Activated CD4-positive, alpha-beta T cell treated with anti-CD3 and anti-CD28 coated beads for 36 hours (primary cell): Measurements from ENCODE around the gene C17orf75. TPM values are rescaled to one million over a fixed set of nuclear protein-coding genes. Genes with fewer than 3 reads are reported as not detected.
"Not testable (repeated sequence)": the region's sequence is repeated elsewhere in the genome, so short reads cannot be mapped to it uniquely, and the experiment has no call there.

Source experiments
- ATAC-seq: fragments of 200-7000 bp; cut with Tn5 transposase; one replicate; pipeline ENCODE4 v1.10.0; 2021; ENCODE audit warnings: mild to moderate bottlenecking, moderate library complexity
- CTCF ChIA-PET: fragments of 350-600 bp; sonication (Branson Sonifier 250); formaldehyde crosslinking; loops from one replicate; lab custom pipeline; 2021; ENCODE audit warnings: antibody characterized with exemption; lab: Charles Lee
- POLR2A ChIA-PET: fragments of 350-600 bp; sonication (Branson Sonifier 250); formaldehyde crosslinking; loops from one replicate; lab custom pipeline; 2021; ENCODE audit warnings: antibody characterized with exemption, inconsistent platforms; lab: Charles Lee
- DNase-seq: peaks from one replicate; pipeline ENCODE4 v3.0.0-alpha.2; 2020
- H3K27ac Mint-ChIP-seq: one replicate; pipeline ENCODE4 v1.8.0; 2021; ENCODE audit warnings: mixed read lengths
- H3K27me3 Mint-ChIP-seq: one replicate; pipeline ENCODE4 v1.8.0; 2021; ENCODE audit warnings: mixed read lengths
- H3K36me3 Mint-ChIP-seq: one replicate; pipeline ENCODE4 v1.8.0; 2021; ENCODE audit warnings: low read depth, mixed read lengths
- H3K4me1 Mint-ChIP-seq: one replicate; pipeline ENCODE4 v1.8.0; 2021; ENCODE audit warnings: mixed read lengths
- H3K4me3 Mint-ChIP-seq: one replicate; pipeline ENCODE4 v1.8.0; 2021; ENCODE audit warnings: mild to moderate bottlenecking, moderate library complexity, mixed read lengths
- H3K9me3 Mint-ChIP-seq: one replicate; pipeline ENCODE4 v1.8.0; 2021; ENCODE audit warnings: low read depth, mixed read lengths
- intact Hi-C, 2 experiments: fragments of 100-400 bp; cut with DNase I in 1 of 2; cut with micrococcal nuclease in 1 of 2; formaldehyde crosslinking; loops; one replicate each; pipeline versions ENCODE4 v1.14.2 to v1.15.1; 2022 to 2024; cut with DNase I, micrococcal nuclease
- total RNA-seq, 2 experiments: library from RNA; stranded (reverse); gene quantifications; one replicate each; pipeline ENCODE4 v1.2.3, GENCODE V29; 2021

Gene C17orf75
- total RNA-seq: 10 to 100 TPM; 21.9 to 34.0 TPM

DNA sequence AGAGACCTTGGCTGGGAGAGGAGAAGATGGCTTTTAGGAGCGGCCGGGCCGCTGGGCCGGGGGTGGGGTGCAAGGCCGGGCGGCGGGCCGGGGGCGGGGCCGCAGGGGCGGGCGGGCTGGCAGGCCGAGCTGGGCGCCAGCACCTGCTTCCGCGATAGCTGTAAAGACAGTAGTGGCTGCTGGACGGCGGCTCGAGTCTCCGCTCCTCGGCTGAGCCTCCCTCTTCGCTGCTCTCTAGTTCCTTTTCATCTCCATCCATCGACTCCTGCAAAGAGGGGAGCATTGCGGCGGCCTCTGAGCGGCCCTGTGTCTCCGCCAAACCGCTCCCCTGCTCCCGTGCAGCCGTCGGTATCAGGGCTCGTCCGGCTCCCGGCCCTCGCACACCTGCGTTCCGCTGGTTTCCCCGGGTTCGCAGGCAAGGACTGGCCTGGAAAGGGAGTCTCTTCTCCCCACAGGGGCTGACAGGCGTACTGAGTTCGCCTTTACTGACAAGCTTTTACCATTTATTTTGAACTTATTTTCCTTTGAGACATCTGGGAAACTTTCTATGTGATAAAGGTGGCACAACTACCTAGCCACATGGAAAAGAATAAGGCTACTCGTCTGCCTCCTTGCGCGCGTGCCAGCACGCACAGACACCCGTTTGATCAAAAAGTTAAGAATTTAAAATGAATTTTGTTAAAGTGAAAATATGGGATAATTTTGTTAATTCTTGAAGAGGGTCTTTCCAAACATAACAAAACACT lies at the start of gene C17orf75:
Gene C17orf75 (minus strand): TSS at position 317 of the 746 bp plus-strand sequence. CDS start 34 bp downstream, at position 283.
- Mint-ChIP-seq H3K4me1 (peaks cover 17% of the 10 kb centered on the region), H3K27me3 (no peaks in the 10 kb centered on the region), H3K9me3 (no peaks in the 10 kb centered on the region), H3K4me3 (peak within 1 kb of the TSS; percentile 88), H3K27ac (peak within 1 kb of the TSS; percentile 96), H3K36me3 (peaks cover 9% of the 10 kb centered on the region)
- ATAC-seq (peak; percentile 94), DNase-seq (peak; percentile 90)
- ChIA-PET CTCF (interaction anchor here (0.7 kb wide), 1 partner anchor 11 kb away, joined by 3 read pairs; no protein-coding TSS in a partner anchor), POLR2A (no interaction called here)
- intact Hi-C loops: loop anchor here (1.0 to 5.0 kb wide), 5 partner anchors 8 to 535 kb away; partner anchors contain the start of genes ZNF207 (in 2 of the 2), MYO1D (in 1 of the 2), PSMD11 (in 1 of the 2) and RHOT1 (in 1 of the 2)

DNA sequence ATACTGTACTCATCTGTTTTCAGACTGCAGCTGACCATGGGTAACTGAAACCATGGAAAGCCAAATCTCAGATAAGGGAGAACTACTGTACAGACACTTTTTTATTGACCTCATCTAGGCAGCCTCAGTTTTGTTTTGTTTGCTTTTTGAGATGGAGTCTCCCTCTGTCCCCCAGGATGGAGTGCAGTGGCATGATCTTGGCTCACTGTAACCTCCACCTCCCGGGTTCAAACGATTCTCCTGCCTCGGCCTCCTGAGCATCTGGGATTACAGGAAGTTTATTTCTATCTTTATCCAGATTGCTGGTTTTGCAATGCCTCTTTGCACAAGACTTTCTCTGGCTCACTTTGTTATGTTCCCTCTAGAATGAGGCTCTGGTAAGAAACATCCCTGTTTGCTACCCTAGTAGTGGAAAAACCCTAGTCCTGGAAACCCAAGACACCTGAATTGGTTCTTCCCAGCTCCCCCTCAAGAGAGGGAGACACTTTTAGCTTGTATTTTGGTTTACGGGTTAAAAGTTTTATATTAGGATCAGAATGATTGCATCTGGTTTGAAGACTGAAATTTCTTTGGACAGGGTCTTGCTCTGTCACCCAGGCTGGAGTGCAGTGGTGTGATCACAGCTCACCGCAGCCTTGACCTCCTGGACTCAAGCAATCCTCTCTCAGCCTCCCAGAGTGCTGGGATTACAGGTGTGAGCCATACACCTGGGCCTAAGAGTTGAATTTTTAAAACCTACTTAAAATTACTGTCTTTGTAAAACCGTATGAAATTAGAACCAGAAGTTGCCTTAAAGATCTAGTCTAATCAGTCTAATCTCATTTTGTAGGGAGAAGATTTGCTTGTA lies 46.9 kb upstream of the C17orf75 start:
- H3K27me3 Mint-ChIP-seq: no peaks in the 10 kb centered on the region
- ChIA-PET CTCF (interaction anchor here (0.6 to 1.4 kb wide), 2 partner anchors 18 to 73 kb away, joined by 3 to 5 read pairs; no protein-coding TSS in a partner anchor), POLR2A (no interaction called here)

DNA sequence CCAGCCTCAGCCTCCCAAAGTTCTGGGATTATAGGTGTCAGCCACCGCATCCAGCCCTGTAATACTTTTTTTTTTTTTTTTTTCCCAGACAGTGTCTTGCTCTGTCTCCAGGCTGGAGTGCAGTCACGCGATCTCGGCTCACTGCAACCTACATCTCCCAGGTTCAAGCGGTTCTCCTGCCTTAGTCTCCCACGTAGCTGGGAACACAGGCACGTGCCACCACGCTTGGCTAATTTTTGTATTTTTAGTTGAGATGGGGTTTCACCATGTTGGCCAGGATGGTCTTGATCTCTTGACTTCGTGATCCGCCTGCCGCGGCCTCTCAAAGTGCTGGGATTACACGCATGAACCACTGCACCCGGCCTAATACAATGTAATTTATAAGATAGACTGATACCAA lies 46.2 kb upstream of the C17orf75 start:
- H3K27ac Mint-ChIP-seq, POLR2A ChIA-PET, ATAC-seq, DNase-seq, intact Hi-C loops, H3K36me3 Mint-ChIP-seq, H3K4me1 Mint-ChIP-seq, H3K4me3 Mint-ChIP-seq, H3K9me3 Mint-ChIP-seq, H3K27me3 Mint-ChIP-seq: not testable (repeated sequence)
- CTCF ChIA-PET: interaction anchor here (0.6 to 1.7 kb wide), 3 partner anchors 15 to 73 kb away, joined by 3 to 5 read pairs (median 4); no protein-coding TSS in a partner anchor

More for the DNA sequence above, 46.9 kb upstream of the C17orf75 start:
- intact Hi-C loops: no loop called here
- H3K4me3 Mint-ChIP-seq: no peak overlapping the region
- no peak overlapping the region for H3K27ac Mint-ChIP-seq
- H3K36me3 Mint-ChIP-seq: peaks cover 9% of the 10 kb centered on the region
- no peaks in the 10 kb centered on the region for H3K9me3 Mint-ChIP-seq
- H3K4me1 Mint-ChIP-seq: peaks cover 2% of the 10 kb centered on the region
- ATAC-seq: no peak
- DNase-seq: no peak

DNA sequence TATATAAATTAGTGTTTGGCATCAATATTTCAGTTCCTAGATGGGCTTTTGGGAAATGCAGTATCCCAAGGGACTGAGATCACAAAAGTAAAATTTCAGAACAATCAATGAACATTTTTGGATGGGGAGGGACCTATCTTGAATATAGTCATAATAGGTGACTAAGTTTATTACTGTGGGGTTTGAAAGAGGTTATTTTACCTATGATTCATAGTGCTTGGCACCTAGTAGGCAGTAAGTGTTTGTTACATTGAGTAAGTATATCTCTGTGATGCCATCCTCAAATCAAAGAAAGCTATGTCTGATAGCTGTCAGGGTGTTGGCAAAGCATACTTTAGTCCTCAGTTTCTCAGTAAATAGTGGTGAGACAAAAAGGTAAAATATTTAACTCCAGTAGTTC lies 44.9 kb upstream of the C17orf75 start:
- ChIA-PET CTCF (interaction anchor here (1.7 kb wide), 1 partner anchor 14 kb away, joined by 4 read pairs; no protein-coding TSS in a partner anchor), POLR2A (no interaction called here)
- Mint-ChIP-seq H3K27ac (peak overlapping the region; percentile 27), H3K27me3 (no peaks in the 10 kb centered on the region), H3K9me3 (no peaks in the 10 kb centered on the region), H3K4me3 (no peak overlapping the region), H3K36me3 (peaks cover 15% of the 10 kb centered on the region), H3K4me1 (peaks cover 2% of the 10 kb centered on the region)
- DNase-seq (no peak), ATAC-seq (peak; percentile 68)
- intact Hi-C loops: no loop called here

- ATAC-seq (no peak), DNase-seq (no peak)
- Mint-ChIP-seq H3K9me3 (no peaks in the 10 kb centered on the region), H3K4me1 (peaks cover 2% of the 10 kb centered on the region), H3K27me3 (no peaks in the 10 kb centered on the region), H3K36me3 (peaks cover 20% of the 10 kb centered on the region), H3K27ac (no peak overlapping the region), H3K4me3 (no peak overlapping the region)
- ChIA-PET CTCF (interaction anchor here (0.6 kb wide), 2 partner anchors 14 to 48 kb away, joined by 3 read pairs; no protein-coding TSS in a partner anchor), POLR2A (no interaction called here)
- intact Hi-C loops: no loop called here
Measured at GRCh38 chr17:32385971-32386370, 44.0 kb upstream of the C17orf75 start.

- intact Hi-C loops: no loop called here
- ATAC-seq: no peak
- H3K4me3 Mint-ChIP-seq: no peak overlapping the region
- ChIA-PET CTCF (interaction anchor here (0.6 kb wide), 1 partner anchor 13 kb away, joined by 3 read pairs; no protein-coding TSS in a partner anchor), POLR2A (no interaction called here)
- H3K4me1 Mint-ChIP-seq: peaks cover 2% of the 10 kb centered on the region
- H3K27ac Mint-ChIP-seq: no peak overlapping the region
- no peak for DNase-seq
- H3K9me3 Mint-ChIP-seq: no peaks in the 10 kb centered on the region
- no peaks in the 10 kb centered on the region for H3K27me3 Mint-ChIP-seq
- H3K36me3 Mint-ChIP-seq: peaks cover 27% of the 10 kb centered on the region
Measured at GRCh38 chr17:32385121-32385520, 43.1 kb upstream of the C17orf75 start.

DNA sequence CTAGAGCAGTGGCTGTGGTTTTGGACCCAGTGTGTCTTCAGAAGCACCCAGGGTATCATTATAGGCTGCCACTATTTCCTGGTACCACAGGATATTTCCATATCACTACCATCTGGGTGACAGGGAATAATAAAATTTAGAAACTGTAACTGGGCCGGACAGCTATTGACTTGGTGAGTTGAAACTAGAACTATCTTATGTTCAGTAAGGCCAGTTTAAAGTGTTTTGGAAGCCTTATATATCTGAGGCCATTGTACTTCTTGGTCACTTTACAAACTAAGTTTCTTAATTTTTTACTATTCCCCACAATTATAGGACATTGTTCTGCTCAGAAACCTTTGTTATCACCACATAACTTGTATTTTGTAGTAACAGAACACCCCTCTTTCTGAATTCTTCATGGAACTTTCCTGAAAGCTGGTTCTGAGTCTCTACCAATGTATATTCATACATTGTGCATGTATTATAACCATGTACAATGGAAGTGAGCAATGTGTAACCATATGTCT lies 42.0 kb upstream of the C17orf75 start:
- peaks cover 27% of the 10 kb centered on the region for H3K36me3 Mint-ChIP-seq
- POLR2A ChIA-PET: interaction anchor here (0.7 kb wide), 1 partner anchor 532 kb away, joined by 3 read pairs; no protein-coding TSS in a partner anchor
- CTCF ChIA-PET: no interaction called here

DNA sequence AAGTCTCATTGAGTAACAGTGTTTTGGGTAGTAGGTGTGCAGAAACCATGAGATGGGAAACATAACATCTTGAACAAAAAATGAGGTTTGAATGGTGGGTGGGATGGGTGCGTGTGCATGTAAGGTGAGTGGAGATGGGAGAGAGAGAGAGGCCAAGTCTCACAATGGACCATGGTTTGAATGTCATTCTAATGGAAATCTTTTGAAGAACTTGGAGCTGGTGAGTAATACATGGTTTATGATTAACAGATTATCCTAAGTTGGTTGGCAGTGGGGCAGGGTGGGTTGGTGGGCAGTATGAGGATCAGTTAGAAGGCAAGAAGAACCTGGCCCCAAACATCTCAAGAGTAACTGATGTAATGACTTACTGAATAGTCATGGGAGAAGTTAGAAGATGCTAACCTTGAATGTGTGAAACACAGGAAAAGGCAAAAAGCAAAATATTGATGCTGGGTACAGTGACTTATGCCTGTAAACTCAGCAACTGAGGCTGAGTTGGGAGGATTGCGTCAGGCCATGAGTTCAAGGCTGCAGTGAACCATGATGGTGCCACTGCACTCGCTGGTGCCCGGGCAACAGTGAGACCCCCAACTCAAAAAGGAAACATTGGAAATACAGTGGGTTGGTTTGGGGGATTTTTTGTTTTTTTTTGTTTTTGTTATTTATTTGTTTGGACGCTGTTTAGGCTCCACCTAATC lies 40.7 kb upstream of the C17orf75 start:
- CTCF ChIA-PET: no interaction called here
- H3K36me3 Mint-ChIP-seq: peaks cover 37% of the 10 kb centered on the region
- peak overlapping the region; percentile 70 for H3K27ac Mint-ChIP-seq
- no peaks in the 10 kb centered on the region for H3K27me3 Mint-ChIP-seq
- intact Hi-C loops: no loop called here
- no peak for DNase-seq
- no peaks in the 10 kb centered on the region for H3K9me3 Mint-ChIP-seq
- H3K4me3 Mint-ChIP-seq: no peak overlapping the region
- POLR2A ChIA-PET: no interaction called here
- H3K4me1 Mint-ChIP-seq: peaks cover 4% of the 10 kb centered on the region
- no peak for ATAC-seq

More for the DNA sequence above, 42.0 kb upstream of the C17orf75 start:
- ATAC-seq: peak; percentile 2
- Mint-ChIP-seq H3K27ac (no peak overlapping the region), H3K4me1 (peaks cover 2% of the 10 kb centered on the region), H3K9me3 (no peaks in the 10 kb centered on the region), H3K27me3 (no peaks in the 10 kb centered on the region), H3K4me3 (no peak overlapping the region)
- no peak for DNase-seq
- intact Hi-C loops: no loop called here

DNA sequence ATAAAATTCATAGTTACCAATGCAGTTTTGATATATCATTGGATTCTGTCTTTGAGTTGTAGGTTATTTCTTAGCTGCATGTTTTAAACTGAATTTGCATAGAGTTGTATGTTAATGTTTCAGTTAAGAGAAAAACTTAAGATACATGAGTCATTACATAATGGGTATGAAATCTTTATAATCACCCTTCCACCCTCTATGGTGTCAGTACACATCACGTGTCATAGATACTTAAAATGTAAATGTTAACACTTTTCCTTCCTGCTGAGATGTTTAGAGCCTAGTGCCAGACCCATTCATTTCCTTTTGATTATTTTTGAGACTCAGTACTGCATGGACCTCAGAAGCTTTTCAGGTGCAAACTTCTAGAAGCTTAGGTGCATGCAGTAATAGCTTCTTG lies 28.5 kb upstream of the C17orf75 start:
- Mint-ChIP-seq H3K9me3 (no peaks in the 10 kb centered on the region), H3K27me3 (no peaks in the 10 kb centered on the region), H3K4me1 (peaks cover 27% of the 10 kb centered on the region), H3K36me3 (peaks cover 67% of the 10 kb centered on the region), H3K27ac (no peak overlapping the region), H3K4me3 (no peak overlapping the region)
- DNase-seq (no peak), ATAC-seq (peak; percentile 64)
- intact Hi-C loops: loop anchor here in 1 of 2 experiments (2.0 to 10.0 kb wide), 2 partner anchors 20 to 376 kb away; partner anchors contain the start of gene ZNF207
- CTCF ChIA-PET: interaction anchor here (1.4 kb wide), 1 partner anchor 19 kb away, joined by 9 read pairs; no protein-coding TSS in a partner anchor
- POLR2A ChIA-PET: interaction anchor here (0.6 kb wide), 1 partner anchor 418 kb away, joined by 3 read pairs; no protein-coding TSS in a partner anchor

- Mint-ChIP-seq H3K4me1 (peaks cover 29% of the 10 kb centered on the region), H3K27me3 (no peaks in the 10 kb centered on the region), H3K36me3 (peaks cover 67% of the 10 kb centered on the region), H3K27ac (no peak overlapping the region), H3K9me3 (no peaks in the 10 kb centered on the region), H3K4me3 (no peak overlapping the region)
- ChIA-PET POLR2A (no interaction called here), CTCF (interaction anchor here (0.6 kb wide), 1 partner anchor 52 kb away, joined by 3 read pairs; no protein-coding TSS in a partner anchor)
- intact Hi-C loops: loop anchor here in 1 of 2 experiments (2.0 to 10.0 kb wide), 2 partner anchors 18 to 366 kb away; no protein-coding TSS in a partner anchor
- ATAC-seq (no peak), DNase-seq (no peak)
Measured at GRCh38 chr17:32361270-32361669, 19.3 kb upstream of the C17orf75 start.
